SU-DHL-6 (cell line): Measurements from ENCODE around the gene TNS1.

Source experiments
- EZH2phosphoT487 ChIP-seq: fragments of 200-600 bp; sonication (generic), shearing (Covaris generic); conservative IDR thresholded peaks from 2 replicates; pipeline ENCODE4 v1.6.1; 2018; ENCODE audit warnings: mild to moderate bottlenecking, antibody characterized with exemption, low read length, moderate library complexity, mixed read lengths
- TF ChIP-seq, protein P1 (sequence below): fragments of 200-600 bp; sonication (generic); IDR thresholded peaks from one replicate; pipeline ENCODE4 v1.5.1; 2017; ENCODE audit warnings: antibody characterized with exemption, mild to moderate bottlenecking, low read length, moderate library complexity; ENCODE audit not compliant: insufficient read depth, poor library complexity, severe bottlenecking

DNA sequence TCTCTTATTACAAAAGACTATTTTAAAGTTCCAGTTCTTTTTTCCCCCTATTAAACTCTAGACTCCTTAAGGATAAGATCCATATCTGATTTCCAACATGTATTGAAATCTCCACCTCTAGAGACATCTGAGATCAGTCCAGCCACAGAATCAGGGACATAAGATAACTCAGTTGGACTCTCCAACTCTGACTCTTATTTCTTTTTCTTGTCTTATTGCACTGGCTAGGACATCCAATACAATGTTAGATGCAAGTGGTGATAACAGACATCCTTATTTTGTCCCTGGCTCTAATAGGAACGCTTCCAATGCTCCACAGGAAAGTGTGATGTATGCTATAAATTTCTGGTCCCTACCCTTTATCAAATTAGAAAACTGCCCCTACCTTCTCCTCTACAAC, 158.1 kb downstream of the TNS1 start:
- TF ChIP-seq, protein P1, sequence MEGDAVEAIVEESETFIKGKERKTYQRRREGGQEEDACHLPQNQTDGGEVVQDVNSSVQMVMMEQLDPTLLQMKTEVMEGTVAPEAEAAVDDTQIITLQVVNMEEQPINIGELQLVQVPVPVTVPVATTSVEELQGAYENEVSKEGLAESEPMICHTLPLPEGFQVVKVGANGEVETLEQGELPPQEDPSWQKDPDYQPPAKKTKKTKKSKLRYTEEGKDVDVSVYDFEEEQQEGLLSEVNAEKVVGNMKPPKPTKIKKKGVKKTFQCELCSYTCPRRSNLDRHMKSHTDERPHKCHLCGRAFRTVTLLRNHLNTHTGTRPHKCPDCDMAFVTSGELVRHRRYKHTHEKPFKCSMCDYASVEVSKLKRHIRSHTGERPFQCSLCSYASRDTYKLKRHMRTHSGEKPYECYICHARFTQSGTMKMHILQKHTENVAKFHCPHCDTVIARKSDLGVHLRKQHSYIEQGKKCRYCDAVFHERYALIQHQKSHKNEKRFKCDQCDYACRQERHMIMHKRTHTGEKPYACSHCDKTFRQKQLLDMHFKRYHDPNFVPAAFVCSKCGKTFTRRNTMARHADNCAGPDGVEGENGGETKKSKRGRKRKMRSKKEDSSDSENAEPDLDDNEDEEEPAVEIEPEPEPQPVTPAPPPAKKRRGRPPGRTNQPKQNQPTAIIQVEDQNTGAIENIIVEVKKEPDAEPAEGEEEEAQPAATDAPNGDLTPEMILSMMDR = no peak
- TF ChIP-seq EZH2phosphoT487 = no peak
